HG02678 (cell line): ENCODE measurements around the gene WDR31.

Experiments used
- ATAC-seq: cut with Tn5 transposase; IDR thresholded peaks from one replicate; pipeline ENCODE4 v1.9.1; 2021; ENCODE audit warnings: mild to moderate bottlenecking, moderate library complexity; ENCODE audit not compliant: unreplicated experiment

The WDR31 gene

DNA sequence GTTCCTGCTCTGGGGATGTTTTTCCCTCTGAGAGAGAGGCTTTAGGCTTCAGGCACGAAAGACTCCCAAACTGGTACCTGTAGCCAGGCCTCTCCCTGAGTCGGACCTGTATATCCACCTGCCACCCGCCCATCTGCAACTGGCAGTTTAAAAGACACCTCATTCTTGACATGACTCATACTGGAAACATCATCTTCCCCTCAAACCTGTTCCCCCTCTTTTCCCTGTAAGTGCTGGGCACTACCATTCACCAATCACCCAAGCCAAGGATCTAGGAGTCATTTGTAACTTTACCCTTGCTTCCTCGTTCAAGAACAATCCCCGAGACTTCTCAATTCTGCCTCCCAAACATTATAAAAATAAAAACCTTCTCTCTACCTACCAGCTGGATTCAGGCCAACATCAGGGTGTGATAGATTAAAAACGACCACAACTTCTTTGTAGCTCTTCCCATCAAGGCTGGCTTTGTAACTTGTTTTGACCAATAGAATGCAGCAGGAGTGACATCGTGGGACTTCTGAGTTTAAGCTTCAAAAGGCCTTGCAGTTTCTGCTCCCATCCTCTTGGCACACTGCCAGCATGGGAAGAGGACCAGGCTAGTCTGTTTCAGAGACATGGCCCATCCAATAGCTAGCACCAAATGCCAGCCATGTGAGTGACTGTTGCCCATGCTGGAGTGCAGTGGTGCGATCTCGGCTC lies 1.8 kb upstream of the WDR31 start:
- ATAC-seq = no peak

DNA sequence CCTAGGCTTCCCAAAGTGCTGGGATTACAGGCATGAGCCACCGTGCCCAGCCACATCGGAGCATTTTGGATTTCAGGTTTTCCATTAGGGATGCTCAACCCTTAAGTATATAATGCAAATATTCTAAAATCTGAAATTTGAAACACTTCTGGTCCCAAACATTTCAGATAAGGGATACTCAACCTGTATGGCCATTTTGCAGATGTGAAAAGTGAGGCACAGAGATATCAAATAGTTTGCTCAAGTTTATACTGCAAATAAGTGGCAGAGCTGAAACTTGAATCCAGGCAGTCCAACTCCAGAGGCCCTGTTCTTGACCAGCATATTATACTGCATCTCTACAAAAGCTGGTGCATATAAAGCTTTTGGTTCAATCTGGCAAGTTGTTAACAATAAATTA lies 2.4 kb downstream of the WDR31 start:
- ATAC-seq = no peak

DNA sequence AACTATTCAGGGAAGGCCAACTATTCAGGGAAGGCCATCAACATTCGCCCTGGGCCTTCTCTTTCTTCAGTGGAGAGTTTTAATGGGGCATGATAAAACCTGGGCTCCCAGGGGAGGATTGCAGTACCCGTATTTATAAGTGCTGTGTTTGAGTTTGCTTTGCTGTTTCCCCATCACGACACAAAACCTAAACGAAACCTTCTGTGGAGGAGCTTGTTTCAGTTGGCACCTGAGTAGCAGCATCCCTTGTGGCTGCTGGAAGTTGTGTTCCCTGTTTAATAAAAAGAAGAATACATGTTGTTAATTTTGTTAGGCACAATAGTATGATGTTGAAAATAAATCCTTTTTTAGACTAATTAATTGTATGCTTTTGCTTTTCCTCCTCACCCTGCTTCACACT lies 8.3 kb downstream of the WDR31 start:
- no peak for ATAC-seq

DNA sequence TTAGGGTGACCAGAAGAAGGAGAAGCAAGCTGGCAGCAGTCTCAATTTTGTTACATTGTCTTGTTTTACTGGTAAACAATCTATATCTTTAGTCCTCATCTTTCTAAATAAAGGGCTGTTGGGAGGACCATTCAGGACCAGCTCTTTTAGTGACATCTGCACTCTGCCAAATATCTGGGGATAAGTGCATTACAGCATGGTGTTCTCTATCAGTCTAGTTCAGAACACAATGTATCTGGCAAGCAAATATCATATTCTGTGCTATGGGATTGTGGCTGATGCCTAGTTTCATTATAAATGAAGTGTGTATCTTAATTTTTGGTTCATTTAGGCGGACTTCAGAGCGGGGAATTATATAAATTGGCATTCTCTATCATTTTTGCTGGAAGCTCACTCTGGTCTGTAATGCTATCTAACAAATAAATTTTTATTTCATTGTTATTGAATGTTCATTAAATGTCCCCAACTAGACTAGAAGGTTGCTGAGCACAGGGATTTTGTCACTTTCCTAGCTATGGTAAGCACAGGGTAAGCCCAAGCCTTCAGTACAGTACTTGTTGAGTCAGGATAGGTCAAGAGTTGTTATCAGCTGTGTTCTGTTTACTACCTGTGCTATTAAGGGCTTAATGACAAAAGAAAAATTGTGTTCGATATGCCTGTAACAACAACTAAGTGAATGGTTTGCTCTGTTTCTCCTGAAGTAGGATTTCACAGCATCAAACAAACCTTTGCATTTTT lies 11.9 kb downstream of the WDR31 start:
- no peak for ATAC-seq

DNA sequence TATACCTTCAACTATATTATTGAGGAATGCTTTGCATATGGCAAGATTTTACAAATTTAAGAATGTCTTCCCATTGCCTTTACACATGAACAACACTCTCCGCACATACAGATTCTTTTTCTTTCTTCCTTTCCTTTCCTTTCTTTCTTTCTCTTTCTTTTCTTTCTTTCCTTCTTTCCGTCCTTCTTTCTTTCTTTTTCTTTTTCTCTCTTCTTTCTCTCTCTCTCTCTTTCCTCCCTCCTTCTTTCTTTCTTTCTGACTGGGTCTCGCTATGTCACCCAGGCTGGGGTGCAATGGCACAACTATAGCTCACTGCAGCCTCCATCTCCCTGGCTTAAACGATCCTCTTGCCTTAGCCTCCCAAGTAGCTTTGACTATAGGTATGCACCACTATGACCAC lies 13.8 kb downstream of the WDR31 start:
- ATAC-seq = no peak

DNA sequence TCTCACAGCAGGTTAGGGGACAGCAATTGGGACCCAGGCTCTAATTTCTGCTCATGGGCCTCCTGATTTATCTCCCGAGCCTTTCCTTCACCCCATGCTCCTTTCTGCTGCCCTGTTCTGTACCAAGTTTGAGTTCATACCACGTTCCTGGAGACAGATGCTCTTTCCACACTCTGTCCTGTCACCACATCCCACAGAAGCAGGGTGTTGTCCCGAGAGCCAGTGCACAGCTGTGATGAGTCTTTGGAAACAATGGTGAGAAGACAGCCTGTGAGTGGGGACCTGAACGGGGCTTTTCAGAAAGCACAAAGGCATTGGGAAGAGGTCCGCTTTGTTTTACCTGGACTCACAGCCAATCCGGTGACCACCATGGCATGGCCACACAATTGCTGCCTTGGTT lies 17.4 kb downstream of the WDR31 start:
- ATAC-seq = no peak

DNA sequence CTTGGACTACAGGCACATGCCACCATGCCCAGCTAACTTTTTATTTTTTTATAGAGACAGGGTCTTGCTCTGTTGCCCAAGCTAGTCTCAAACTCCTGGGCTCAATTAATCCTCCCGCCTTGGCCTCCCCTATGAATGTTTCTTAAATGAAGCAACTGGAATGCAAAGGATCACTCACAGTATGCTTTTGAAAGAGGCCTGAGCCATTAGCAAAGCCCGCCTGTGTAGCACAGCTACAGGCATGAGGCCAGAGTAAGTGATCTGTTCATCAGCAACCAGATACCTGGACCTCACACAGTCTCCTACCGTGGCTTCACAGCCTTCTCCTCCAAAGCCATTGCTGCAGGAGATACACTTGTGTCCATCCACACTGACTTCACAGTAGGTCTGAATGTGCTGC lies 20.0 kb downstream of the WDR31 start:
- ATAC-seq = no peak

DNA sequence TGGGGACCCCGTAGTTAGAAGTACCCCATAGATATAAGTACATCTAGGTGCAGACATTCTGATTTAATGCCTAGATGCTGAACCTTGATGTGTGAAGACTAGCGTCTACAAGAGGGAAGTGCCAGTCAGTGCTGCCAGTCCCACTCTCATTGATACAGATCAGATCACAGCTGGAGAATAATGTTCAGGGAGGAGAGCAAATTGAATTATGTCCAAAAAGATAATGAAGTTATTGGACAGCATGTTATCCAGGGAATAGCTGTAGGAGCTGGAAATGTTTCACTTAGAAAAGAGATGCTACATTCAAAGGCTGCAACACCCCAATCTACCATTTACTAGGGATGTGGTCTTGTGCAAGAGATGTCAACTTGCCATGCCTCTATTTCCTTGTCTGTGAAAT lies 21.0 kb downstream of the WDR31 start:
- ATAC-seq = no peak

DNA sequence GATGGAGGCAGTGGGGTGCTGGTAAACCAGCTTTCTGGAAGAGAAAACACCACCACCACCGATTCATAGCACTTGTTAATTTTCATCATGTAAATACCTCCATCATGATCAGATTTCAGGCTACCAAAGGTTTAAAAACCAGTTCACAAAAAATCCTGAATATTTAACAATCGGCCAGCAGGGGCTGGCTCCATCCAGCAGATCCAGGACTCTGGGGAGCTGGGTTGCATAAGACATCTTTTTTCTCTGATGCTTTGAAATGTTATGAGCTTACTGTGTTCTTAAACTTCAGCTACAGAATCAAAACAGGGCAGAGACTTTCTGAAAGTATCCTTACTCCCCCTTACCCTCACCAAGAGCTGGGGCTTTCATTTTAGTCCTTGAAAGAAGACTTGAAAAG lies 22.3 kb downstream of the WDR31 start:
- no peak for ATAC-seq

DNA sequence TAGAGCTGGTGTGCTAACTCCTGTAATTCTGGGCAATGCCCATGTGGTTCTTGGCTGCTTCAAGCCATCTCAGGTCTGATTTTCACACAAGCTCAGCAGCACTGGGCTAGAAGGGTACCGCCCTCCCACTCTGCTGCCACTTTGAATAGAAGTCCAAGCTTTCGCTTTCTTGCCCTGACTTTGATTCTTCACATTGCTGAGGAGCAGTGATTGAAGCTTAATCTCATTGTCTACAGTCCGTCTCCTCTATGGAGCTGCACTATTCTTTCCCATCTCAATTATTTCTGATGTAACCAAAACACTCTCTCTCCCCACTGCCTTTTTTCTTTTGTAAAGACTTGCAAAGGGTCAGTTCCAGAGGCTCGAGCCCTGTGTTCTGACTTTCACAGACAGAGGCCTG lies 24.0 kb downstream of the WDR31 start:
- no peak for ATAC-seq

DNA sequence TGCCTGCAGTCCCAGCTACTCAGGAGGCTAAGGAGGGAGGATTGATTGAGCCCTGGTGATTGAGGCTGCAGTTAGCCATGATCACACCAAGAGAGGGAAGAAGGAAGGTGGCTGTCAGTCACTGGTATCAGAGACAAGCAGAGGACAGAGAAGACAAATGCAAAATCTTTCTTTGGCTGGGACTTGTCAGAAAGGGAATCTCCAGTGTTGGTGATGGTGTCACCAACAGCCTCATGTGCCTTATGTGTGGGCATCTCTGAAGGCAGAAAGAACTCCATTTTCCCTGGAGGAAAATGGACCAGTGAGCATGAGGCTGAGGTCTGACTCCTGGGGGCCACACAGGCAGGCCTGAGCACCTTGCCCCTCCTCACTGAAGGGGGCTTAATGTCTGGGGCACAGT lies 24.8 kb downstream of the WDR31 start:
- no peak for ATAC-seq

DNA sequence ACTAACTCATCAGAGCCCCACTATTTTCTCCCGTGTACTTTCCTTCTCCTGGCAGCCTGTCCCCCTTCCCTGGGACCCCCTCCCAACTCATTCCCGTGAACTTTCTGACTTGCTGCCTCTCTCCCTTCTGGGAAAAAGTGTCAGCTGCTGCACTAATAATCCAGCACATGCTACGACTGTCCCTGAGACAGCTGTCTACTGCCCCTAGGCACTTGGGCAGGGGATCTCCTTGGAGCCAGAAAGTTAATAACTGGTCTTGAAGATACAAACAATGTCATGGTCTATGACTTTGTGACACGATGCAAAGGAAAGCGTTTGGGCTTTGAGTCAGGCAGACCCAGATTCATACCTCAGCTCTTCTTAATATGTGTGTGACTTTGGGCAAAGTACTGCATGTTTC lies 26.8 kb downstream of the WDR31 start:
- ATAC-seq = no peak

DNA sequence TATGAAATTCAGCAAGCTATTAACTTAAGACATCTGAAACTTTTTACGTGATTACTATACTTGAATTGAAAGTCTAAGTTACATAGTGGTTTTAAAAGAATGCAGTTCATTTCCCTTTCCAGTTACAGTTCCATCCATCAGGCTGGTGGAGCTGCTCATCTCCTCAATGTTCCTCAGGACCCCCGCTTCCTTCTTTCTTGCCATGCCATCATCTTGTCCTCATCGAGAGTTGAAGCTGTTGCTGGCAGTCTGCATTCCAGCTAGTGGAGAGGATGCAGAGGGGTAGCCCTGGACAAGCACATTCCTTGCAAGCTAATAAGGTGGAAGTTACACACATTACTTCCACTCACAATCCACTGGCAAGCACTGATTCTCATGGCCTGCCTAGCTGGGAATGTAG lies 28.1 kb downstream of the WDR31 start:
- ATAC-seq = no peak

DNA sequence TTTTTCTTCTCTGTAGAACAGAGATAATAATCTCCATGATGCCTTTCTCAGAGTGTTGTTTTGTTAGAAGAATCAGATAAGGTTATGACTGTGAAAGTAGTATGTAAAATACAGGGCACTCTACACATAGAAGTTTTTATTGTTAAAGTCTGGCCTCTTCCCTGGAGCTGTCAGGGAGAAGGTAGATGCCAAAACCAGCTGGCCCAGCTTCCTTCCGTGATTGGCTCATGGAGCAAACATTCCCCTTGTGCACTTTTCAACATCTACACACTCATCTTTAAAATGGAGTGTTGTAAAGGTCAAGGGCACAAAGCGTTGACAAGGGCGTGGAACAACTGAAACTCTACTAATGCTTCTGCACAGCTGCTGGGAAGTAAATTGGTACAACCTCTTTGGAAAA lies 29.5 kb downstream of the WDR31 start:
- ATAC-seq = no peak

DNA sequence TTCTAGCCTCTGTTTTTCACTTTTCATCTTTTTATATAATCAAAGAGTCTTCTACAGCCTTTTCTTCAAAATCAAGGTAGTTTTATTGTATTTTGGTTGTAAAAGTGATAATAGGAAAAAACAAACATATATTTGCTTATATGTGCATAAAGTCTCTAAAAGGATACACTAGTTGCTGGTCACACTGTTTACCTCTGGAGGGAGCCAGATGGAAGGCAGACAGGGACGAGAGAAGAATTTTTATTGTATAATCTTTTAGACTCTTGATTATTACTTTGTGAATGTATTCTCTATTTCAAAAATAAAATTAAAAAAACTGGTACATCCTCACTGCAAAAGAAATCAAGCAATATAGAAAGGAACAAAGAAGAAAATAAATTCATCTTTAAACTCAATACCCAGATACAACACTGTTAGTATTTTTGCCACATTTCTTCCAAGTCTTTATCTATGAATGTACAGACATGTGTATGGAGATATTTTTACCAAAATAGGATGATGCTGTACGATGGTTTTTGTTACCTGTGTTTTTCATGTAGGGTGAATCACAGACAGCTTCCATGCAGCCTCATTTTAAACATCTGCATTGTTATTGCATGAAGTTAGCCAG lies 30.8 kb downstream of the WDR31 start:
- ATAC-seq = no peak

DNA sequence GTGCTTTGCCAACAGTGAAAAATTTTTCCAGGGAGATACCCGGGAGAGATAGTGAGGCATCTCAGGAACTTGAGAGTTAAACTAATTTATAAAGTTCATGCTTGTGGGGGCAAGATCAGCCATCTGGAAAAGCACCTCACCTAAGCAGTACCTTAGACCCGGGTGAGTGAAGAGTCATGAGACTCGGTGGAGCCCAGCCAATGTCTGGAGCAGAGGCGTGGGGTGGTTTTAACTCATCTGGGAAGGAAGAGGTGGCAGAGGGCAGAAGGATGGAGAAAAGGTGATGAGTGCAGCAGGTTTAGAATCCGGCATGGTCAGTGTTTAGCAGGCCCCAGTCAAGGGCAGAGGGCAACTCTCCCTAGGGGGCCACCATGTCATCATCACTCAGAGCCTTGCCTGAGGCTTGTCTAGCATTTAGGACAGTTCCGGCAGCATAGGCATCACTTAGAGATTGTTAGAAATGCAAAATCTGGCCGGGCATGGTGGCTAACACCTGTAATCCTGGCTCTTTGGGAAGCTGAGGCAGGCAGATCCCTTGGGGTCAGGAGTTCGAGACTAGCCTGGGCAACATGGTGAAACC lies 32.6 kb downstream of the WDR31 start:
- ATAC-seq = no peak

DNA sequence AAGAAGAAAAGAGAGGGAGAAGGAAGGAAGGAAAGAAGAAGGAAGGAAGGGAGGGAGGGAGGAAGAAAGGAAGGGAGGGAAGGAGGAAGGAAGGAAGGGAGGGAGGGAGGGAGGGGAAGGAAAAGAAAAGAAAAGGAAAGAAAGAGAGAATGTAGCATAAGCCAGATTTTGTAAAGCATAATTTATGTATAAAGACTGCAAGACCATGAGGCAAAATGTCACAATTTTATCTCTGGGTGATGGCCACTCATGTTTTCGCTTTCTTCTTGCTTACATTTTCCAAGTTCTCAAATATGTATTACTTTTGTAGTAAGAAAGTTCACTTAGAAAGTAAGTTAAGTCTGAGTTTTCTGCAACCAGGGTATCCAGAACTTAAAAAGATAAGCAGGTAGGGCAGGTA lies 33.5 kb downstream of the WDR31 start:
- no peak for ATAC-seq

DNA sequence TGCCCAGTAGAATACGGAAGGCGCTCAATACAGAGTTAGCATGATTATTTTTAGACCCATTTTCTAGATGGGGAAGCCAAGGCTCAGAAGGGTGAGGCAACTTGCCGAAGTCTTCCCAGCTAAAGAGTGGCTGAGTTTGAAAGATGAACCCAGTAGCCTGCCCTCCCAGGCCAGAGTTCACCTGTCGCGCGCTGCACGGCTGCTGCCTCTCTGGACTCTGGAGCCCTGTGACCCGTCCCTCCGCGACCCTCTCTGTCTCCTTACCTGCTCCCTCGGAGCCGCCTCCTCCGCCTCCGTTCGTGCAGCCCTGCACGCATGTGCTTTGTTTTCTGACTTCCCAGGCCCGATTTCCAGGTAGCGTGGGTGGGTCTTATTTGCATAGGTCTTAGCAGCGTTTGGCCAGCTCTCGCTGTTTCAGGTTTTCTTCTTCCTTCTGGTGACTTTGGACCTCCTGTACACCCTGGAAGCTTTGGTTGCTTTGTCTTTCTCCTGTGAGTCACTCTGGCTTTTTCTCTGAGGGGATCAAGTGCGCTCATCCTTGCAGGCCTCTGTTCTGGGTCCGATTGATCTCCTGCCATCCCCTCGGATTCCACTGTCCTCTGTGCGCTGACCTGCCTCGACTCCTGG lies 37.2 kb downstream of the WDR31 start, which contains the start of gene RNF183:
TSS of gene RNF183 (minus strand) at position 585 of the 627 bp plus-strand sequence. CDS start 5,192 bp downstream, outside the sequence.
- ATAC-seq = no peak

DNA sequence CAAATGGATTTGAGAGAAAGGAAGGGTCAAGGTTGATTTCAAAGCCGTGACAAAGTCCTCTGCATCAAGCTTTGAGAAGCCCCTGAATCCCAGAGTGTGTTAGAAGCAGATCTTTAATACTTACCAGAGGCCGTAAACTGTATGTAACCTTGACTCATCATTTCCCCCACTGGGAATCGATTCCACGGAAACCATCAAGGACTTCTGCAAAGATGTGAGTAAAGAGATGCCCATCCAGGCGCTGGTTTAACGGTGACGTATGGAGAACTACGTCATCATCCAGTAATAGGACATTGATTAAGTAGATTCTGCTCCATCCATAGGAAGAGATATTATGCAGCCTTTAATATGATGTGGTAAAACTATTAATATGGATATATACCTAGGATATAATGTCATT lies 38.5 kb downstream of the WDR31 start:
- ATAC-seq = no peak

DNA sequence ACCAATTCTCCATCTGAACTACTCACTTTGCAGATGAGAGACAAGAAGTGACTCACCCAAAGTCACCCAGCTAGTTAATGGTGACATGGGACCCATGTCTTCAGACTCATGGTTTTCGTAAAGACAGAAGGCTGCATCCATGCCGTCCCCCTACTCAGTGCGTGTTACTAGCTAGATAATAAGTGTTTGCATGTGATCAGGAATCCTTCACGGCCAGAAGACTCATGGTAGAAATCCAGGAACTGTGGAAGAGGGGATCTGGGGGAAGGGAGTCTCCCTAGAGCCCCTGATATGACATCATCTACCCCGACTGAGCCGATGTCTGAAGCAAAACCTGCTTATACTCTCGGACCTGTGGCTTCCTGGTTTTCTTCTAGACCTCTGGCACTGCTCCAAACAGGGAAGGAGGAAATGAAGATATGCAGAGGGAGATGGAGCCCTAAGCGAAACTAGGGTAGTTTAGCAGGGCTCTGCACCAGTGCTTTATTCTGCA lies 40.2 kb downstream of the WDR31 start:
- no peak for ATAC-seq
